HEK293T (cell line): ENCODE results near the gene TMIE.

ENCODE experiments used
- CTCF ChIA-PET: fragments of 350-600 bp; formaldehyde crosslinking; extraction: SDS; loops from one replicate; lab custom pipeline; 2021; ENCODE audit warnings: antibody characterized with exemption, inconsistent platforms; lab: Yijun Ruan, JAX
- POLR2A ChIA-PET: fragments of 350-600 bp; formaldehyde crosslinking; extraction: SDS; loops from one replicate; lab custom pipeline; 2020; ENCODE audit warnings: antibody characterized with exemption, inconsistent platforms; lab: Yijun Ruan, JAX
- DNase-seq: peaks from one replicate; pipeline ENCODE4 v3.0.0; 2012; ENCODE audit warnings: mixed read lengths; ENCODE audit errors: extremely low spot score
- ARNT ChIP-seq: fragments of 450-650 bp; IDR thresholded peaks from 2 replicates; pipeline ENCODE4 v1.6.1; 2017; ENCODE audit warnings: mild to moderate bottlenecking
- BHLHE40 ChIP-seq: fragments of 450-650 bp; IDR thresholded peaks from 2 replicates; pipeline ENCODE4 v1.6.1; 2016; ENCODE audit warnings: mild to moderate bottlenecking, moderate library complexity, borderline replicate concordance
- CTBP1 ChIP-seq: fragments of 450-650 bp; IDR thresholded peaks from 2 replicates; pipeline ENCODE4 v1.6.1; 2016; ENCODE audit warnings: borderline replicate concordance
- ELF4 ChIP-seq: fragments of 450-650 bp; IDR thresholded peaks from 2 replicates; pipeline ENCODE4 v1.6.1; 2017; ENCODE audit warnings: antibody characterized with exemption
- FOXA1 ChIP-seq: fragments of 450-650 bp; IDR thresholded peaks from 2 replicates; pipeline ENCODE4 v1.6.1; 2016; ENCODE audit warnings: mild to moderate bottlenecking
- FOXK2 ChIP-seq: fragments of 450-650 bp; IDR thresholded peaks from 2 replicates; pipeline ENCODE4 v1.6.1; 2016; ENCODE audit warnings: mild to moderate bottlenecking
- FOXM1 ChIP-seq: fragments of 450-650 bp; IDR thresholded peaks from 2 replicates; pipeline ENCODE4 v1.6.1; 2017; ENCODE audit warnings: mild to moderate bottlenecking, borderline replicate concordance
- HDGF ChIP-seq: fragments of 450-650 bp; IDR thresholded peaks from 2 replicates; pipeline ENCODE4 v1.6.1; 2017; ENCODE audit warnings: antibody characterized with exemption, borderline replicate concordance
- L3MBTL2 ChIP-seq: fragments of 450-650 bp; conservative IDR thresholded peaks from 2 replicates; pipeline ENCODE4 v1.6.1; 2016; ENCODE audit warnings: mild to moderate bottlenecking
- LEF1 ChIP-seq: fragments of 450-650 bp; IDR thresholded peaks from 2 replicates; pipeline ENCODE4 v1.6.1; 2017; ENCODE audit warnings: mild to moderate bottlenecking, borderline replicate concordance
- NFRKB ChIP-seq: fragments of 450-650 bp; IDR thresholded peaks from 2 replicates; pipeline ENCODE4 v1.6.1; 2016; ENCODE audit warnings: mild to moderate bottlenecking, moderate library complexity
- SP1 ChIP-seq: fragments of 450-650 bp; IDR thresholded peaks from 2 replicates; pipeline ENCODE4 v1.6.1; 2017
- SUZ12 ChIP-seq: fragments of 450-650 bp; IDR thresholded peaks from 2 replicates; pipeline ENCODE4 v1.6.1; 2016; ENCODE audit warnings: mild to moderate bottlenecking
- TARDBP ChIP-seq: fragments of 450-650 bp; IDR thresholded peaks from 2 replicates; pipeline ENCODE4 v1.6.1; 2016
- ZNF384 ChIP-seq: fragments of 450-650 bp; IDR thresholded peaks from 2 replicates; pipeline ENCODE4 v1.6.1; 2016
- TF ChIP-seq, protein P1 (sequence below): fragments of 450-650 bp; IDR thresholded peaks from 2 replicates; pipeline ENCODE4 v1.6.1; 2016

Gene TMIE

DNA sequence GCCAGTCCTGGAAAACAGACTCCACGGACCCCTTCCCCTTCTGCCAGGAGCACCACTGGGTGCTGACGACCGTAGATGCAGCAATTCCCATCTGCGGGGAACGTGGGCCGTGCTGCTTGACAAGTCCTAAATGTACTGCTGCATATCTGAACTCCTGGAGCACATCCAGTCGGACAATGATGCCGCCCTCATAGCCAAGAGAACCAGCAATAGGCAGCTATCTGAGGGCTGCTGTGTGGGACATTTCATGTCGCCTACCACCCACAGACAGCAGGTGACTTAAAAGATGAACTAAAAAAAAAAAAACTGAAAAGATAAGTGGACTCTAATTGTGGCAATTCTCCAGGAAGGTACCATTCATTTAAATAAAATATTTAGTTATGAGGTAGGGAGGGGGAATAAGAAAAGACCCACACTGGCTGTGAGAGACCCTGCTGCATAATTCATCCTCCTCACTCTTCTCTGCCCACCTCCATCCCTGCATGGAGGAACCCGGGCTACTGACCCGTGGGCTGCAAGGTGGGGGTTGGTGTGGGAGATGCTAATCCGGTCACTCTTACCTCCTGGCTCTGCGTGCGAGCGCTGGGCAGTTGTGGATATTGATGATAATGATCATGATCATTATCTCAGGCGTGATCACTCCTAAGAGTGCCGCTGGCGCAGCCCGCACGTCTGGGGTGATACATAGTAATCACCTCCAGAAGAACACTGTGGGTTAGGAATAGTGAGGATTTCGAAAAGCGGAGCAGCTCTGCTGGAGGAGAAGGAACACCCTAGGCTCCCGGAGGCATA, 36.0 kb upstream of the TMIE start:
- ChIA-PET POLR2A (no interaction called here), CTCF (interaction anchor here (0.7 to 1.4 kb wide), 2 partner anchors 9 to 66 kb away, joined by 3 to 7 read pairs; no protein-coding TSS in a partner anchor)
- no peak for TF ChIP-seq FOXM1
- TF ChIP-seq, protein P1, sequence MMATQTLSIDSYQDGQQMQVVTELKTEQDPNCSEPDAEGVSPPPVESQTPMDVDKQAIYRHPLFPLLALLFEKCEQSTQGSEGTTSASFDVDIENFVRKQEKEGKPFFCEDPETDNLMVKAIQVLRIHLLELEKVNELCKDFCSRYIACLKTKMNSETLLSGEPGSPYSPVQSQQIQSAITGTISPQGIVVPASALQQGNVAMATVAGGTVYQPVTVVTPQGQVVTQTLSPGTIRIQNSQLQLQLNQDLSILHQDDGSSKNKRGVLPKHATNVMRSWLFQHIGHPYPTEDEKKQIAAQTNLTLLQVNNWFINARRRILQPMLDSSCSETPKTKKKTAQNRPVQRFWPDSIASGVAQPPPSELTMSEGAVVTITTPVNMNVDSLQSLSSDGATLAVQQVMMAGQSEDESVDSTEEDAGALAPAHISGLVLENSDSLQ: no peak
- no peak for TF ChIP-seq TARDBP
- no peak for TF ChIP-seq SP1
- TF ChIP-seq LEF1: no peak
- no peak for TF ChIP-seq NFRKB
- TF ChIP-seq ELF4: no peak
- TF ChIP-seq SUZ12: no peak
- TF ChIP-seq FOXA1: no peak
- no peak for TF ChIP-seq ZNF384
- no peak for TF ChIP-seq HDGF
- TF ChIP-seq ARNT: no peak
- no peak for DNase-seq

- ChIA-PET POLR2A (no interaction called here), CTCF (no interaction called here)
- no peak for DNase-seq
- TF ChIP-seq ARNT (no peak), SP1 (no peak), FOXM1 (no peak), CTBP1 (no peak), SUZ12 (no peak), ELF4 (no peak), TARDBP (no peak), FOXK2 (no peak)
These were observed 35.3 kb upstream of the TMIE start for GRCh38 chr3:46665763-46666452.

- CTCF ChIA-PET: no interaction called here
- POLR2A ChIA-PET: no interaction called here
- no peak for DNase-seq
- TF ChIP-seq FOXK2: no peak
- no peak for TF ChIP-seq FOXA1
- TF ChIP-seq TARDBP: no peak
- TF ChIP-seq LEF1: no peak
- no peak for TF ChIP-seq SUZ12
- no peak for TF ChIP-seq NFRKB
- no peak for TF ChIP-seq FOXM1
- TF ChIP-seq ZNF384: no peak
- TF ChIP-seq ARNT: no peak
- TF ChIP-seq, protein P1: no peak
- no peak for TF ChIP-seq BHLHE40
- no peak for TF ChIP-seq L3MBTL2
- TF ChIP-seq HDGF: no peak
- no peak for TF ChIP-seq ELF4
- no peak for TF ChIP-seq SP1
- no peak for TF ChIP-seq CTBP1
These were observed 34.7 kb upstream of the TMIE start for GRCh38 chr3:46666453-46666845.

- CTCF ChIA-PET: no interaction called here
- no peak for TF ChIP-seq ZNF384
- TF ChIP-seq, protein P1: no peak
- no peak for TF ChIP-seq ELF4
- TF ChIP-seq FOXM1: no peak
- no peak for TF ChIP-seq SP1
- TF ChIP-seq CTBP1: no peak
- TF ChIP-seq HDGF: no peak
- TF ChIP-seq SUZ12: no peak
- TF ChIP-seq FOXA1: no peak
- no peak for TF ChIP-seq L3MBTL2
- TF ChIP-seq ARNT: no peak
- TF ChIP-seq NFRKB: no peak
- no peak for TF ChIP-seq FOXK2
- no peak for TF ChIP-seq LEF1
- TF ChIP-seq BHLHE40: no peak
- no peak for TF ChIP-seq TARDBP
- POLR2A ChIA-PET: no interaction called here
- no peak for DNase-seq
These were observed 34.1 kb upstream of the TMIE start for GRCh38 chr3:46667061-46667621.

- CTCF ChIA-PET: no interaction called here
- DNase-seq: no peak
- no peak for TF ChIP-seq ELF4
- no peak for TF ChIP-seq TARDBP
- no peak for TF ChIP-seq NFRKB
- no peak for TF ChIP-seq HDGF
- no peak for TF ChIP-seq SP1
- TF ChIP-seq BHLHE40: no peak
- no peak for TF ChIP-seq LEF1
- TF ChIP-seq FOXM1: no peak
- no peak for TF ChIP-seq SUZ12
- TF ChIP-seq L3MBTL2: no peak
- TF ChIP-seq FOXA1: no peak
- TF ChIP-seq CTBP1: no peak
- TF ChIP-seq, protein P1: no peak
- TF ChIP-seq ARNT: no peak
- TF ChIP-seq ZNF384: no peak
- TF ChIP-seq FOXK2: no peak
- POLR2A ChIA-PET: no interaction called here
These were observed 33.5 kb upstream of the TMIE start for GRCh38 chr3:46667657-46668056.
